ENCODE data around the gene ATXN7L1. TPM values are rescaled to one million over a fixed set of nuclear protein-coding genes. Genes with fewer than 3 reads are reported as not detected.

ATXN7L1 gene, protein sequence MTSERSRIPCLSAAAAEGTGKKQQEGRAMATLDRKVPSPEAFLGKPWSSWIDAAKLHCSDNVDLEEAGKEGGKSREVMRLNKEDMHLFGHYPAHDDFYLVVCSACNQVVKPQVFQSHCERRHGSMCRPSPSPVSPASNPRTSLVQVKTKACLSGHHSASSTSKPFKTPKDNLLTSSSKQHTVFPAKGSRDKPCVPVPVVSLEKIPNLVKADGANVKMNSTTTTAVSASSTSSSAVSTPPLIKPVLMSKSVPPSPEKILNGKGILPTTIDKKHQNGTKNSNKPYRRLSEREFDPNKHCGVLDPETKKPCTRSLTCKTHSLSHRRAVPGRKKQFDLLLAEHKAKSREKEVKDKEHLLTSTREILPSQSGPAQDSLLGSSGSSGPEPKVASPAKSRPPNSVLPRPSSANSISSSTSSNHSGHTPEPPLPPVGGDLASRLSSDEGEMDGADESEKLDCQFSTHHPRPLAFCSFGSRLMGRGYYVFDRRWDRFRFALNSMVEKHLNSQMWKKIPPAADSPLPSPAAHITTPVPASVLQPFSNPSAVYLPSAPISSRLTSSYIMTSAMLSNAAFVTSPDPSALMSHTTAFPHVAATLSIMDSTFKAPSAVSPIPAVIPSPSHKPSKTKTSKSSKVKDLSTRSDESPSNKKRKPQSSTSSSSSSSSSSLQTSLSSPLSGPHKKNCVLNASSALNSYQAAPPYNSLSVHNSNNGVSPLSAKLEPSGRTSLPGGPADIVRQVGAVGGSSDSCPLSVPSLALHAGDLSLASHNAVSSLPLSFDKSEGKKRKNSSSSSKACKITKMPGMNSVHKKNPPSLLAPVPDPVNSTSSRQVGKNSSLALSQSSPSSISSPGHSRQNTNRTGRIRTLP
- total RNA-seq: 10 to 100 TPM; 30.8 to 45.8 (median 39.3) TPM

DNA sequence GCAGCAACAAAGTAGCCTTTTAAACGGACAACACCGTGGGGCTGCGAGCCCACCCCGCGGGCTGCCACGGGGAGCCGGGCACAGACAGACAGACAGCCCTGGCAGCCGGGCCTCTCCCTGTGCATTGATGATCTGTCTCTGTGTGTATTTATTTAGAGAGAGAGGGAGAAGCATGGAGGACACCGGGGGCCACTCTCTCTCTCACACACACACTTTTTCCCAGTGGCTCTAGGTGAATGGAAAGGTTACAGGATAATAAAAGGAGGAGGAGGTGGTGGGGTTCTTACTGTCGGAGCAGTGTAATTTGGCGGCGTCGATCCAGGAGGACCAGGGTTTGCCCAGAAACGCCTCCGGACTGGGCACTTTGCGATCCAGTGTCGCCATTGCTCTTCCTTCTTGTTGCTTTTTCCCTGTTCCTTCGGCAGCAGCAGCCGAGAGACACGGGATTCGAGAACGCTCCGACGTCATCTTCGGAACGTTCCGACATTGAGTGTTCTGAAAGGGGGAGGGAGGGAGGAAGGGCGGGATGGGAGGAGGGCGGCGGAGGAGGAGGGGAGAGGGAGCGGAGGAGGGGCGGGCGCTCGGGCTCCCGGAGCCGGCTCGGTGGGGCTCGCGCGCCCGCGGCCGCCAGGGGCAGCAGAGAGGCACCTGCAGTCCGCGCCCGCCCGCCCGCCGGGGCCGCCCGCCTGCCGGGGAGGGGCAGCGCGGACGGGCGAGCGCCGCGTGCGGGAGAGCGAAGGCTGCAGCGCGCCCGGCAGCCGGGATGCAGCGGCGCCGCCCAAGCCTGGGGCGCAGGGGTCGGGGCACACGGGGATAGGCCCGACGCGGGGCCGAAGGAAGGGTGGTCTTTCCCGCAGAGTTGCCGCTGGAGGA is at the start of gene ATXN7L1:
Gene ATXN7L1 (minus strand): TSS at position 509 of the 873 bp plus-strand sequence. CDS start 41 bp downstream, at position 468.
- Histone ChIP-seq H3K4me3 (peak within 1 kb of the TSS; percentile 67 to 99 (median 82)), H3K27ac (peak within 1 kb of the TSS; percentile 70 to 97 (median 90)), H3K9me3 (no peaks in the 10 kb centered on the region), H3K27me3 (no peaks in the 10 kb centered on the region), H3K36me3 (no peaks in the 10 kb centered on the region), H3K4me1 (peaks cover 0 to 34% (median 0%) of the 10 kb centered on the region in 4 donors)
- TF ChIP-seq POLR2A (IDR thresholded peaks at IDR 0.05): peak; percentile 41 to 76
- TF ChIP-seq, protein P1, sequence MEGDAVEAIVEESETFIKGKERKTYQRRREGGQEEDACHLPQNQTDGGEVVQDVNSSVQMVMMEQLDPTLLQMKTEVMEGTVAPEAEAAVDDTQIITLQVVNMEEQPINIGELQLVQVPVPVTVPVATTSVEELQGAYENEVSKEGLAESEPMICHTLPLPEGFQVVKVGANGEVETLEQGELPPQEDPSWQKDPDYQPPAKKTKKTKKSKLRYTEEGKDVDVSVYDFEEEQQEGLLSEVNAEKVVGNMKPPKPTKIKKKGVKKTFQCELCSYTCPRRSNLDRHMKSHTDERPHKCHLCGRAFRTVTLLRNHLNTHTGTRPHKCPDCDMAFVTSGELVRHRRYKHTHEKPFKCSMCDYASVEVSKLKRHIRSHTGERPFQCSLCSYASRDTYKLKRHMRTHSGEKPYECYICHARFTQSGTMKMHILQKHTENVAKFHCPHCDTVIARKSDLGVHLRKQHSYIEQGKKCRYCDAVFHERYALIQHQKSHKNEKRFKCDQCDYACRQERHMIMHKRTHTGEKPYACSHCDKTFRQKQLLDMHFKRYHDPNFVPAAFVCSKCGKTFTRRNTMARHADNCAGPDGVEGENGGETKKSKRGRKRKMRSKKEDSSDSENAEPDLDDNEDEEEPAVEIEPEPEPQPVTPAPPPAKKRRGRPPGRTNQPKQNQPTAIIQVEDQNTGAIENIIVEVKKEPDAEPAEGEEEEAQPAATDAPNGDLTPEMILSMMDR (IDR thresholded peaks at IDR 0.05): peak in 5 of 6 experiments; percentile 46 to 95 (median 88)
- peak; percentile 85 to 97 (median 96) for DNase-seq

DNA sequence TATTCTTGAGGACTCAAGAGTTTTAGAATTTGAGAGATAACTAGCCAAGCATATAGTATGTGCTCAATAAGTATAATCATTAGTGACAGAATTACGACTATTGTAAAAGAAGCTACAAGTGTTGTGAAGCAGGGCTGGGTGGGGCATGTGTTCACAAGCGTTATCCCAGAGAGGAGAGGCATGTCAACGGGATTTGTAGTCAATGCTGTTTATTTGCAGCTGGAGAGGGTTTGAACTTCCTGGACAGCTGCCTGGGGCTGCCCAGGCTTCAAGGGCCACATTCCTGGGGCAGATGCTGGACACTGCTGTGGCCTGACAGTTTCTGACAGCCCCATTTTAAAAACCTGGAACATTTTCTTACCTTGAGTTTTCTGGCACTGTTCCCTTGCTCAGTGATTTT is 49.7 kb upstream of the ATXN7L1 start:
- no peaks in the 10 kb centered on the region for H3K27me3 ChIP-seq
- no peaks in the 10 kb centered on the region for H3K4me1 ChIP-seq
- peaks cover 0 to 20% (median 0%) of the 10 kb centered on the region in 3 donors for H3K36me3 ChIP-seq
- no peak for DNase-seq
- TF ChIP-seq POLR2A (IDR thresholded peaks at IDR 0.05): no peak
- TF ChIP-seq, protein P1 (IDR thresholded peaks at IDR 0.05): no peak
- peaks cover 0 to 4% (median 0%) of the 10 kb centered on the region in 4 donors for H3K9me3 ChIP-seq
- H3K4me3 ChIP-seq: no peak overlapping the region
- no peak overlapping the region for H3K27ac ChIP-seq

DNA sequence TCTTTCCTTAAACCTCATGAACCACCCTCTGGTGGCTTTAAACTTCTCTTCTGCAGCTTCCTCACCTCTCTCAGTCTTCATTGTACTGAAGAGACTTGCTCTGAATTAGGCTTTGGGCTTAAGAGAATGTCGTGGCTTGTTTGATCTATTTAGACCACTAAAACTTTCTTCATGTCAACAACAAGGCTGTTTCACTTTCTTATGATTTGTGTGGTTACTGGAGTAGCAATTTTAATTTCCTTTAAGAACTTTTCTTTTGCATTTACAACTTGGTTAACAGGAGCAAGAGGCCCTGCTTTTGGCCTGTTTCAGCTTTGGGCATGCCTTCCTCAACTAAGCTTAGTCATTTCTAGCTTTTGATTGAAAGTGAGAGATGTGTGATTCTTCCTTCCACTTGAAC is 48.5 kb upstream of the ATXN7L1 start:
- Histone ChIP-seq H3K9me3 (peaks cover 0 to 4% (median 0%) of the 10 kb centered on the region in 4 donors), H3K36me3 (peaks cover 0 to 20% (median 0%) of the 10 kb centered on the region in 3 donors), H3K4me3 (no peak overlapping the region), H3K27ac (no peak overlapping the region), H3K27me3 (no peaks in the 10 kb centered on the region), H3K4me1 (no peaks in the 10 kb centered on the region)
- TF ChIP-seq, protein P1 (IDR thresholded peaks at IDR 0.05): no peak
- no peak for TF ChIP-seq POLR2A (IDR thresholded peaks at IDR 0.05)
- no peak for DNase-seq

DNA sequence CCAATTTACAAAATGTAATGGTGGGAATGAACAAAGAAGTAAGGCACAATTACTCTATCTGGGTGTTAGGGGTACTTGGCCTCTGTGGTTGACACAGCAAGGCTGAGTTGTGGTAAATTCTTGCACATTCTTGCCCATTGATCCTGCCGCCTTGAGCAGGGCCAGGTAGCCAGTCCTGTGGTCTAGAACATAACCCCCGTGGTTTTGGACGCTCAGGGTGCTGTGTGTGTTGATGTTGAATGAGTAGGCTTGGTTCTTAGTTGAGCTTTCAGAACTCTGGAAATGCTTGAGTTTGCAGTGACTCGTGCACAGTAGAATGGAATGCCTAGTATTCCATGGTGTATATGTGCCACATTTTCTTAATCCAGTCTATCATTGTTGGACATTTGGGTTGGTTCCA is 44.4 kb upstream of the ATXN7L1 start:
- H3K4me3 ChIP-seq: no peak overlapping the region
- peaks cover 0 to 4% (median 0%) of the 10 kb centered on the region in 4 donors for H3K9me3 ChIP-seq
- H3K27ac ChIP-seq: no peak overlapping the region
- no peak for DNase-seq
- H3K36me3 ChIP-seq: peaks cover 0 to 31% (median 0%) of the 10 kb centered on the region in 3 donors
- H3K4me1 ChIP-seq: no peaks in the 10 kb centered on the region
- TF ChIP-seq, protein P1 (IDR thresholded peaks at IDR 0.05): no peak
- TF ChIP-seq POLR2A (IDR thresholded peaks at IDR 0.05): no peak
- no peaks in the 10 kb centered on the region for H3K27me3 ChIP-seq

DNA sequence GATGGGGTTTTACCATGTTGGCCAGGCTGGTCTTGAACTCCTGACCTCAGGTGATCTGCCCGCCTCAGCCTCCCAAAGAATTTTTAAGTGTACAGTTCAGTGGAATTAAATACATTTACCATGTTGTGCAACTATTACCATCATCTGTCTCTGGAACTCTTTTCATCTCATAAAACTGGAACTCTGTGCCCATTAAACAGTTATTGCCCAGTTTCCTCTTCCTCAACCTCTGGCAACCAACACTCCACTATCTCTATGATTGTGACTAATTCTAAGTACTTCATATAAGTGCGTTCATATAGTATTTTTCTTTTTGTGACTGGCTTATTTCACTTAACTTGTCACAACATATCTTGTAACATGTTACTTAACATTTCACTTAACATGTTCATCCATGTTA is 41.3 kb upstream of the ATXN7L1 start:
- no peak for DNase-seq
- no peaks in the 10 kb centered on the region for H3K4me1 ChIP-seq
- no peak overlapping the region for H3K27ac ChIP-seq
- TF ChIP-seq POLR2A (IDR thresholded peaks at IDR 0.05): no peak
- TF ChIP-seq, protein P1 (IDR thresholded peaks at IDR 0.05): no peak
- H3K27me3 ChIP-seq: no peaks in the 10 kb centered on the region
- H3K4me3 ChIP-seq: no peak overlapping the region
- H3K36me3 ChIP-seq: peaks cover 0 to 38% (median 0%) of the 10 kb centered on the region in 3 donors
- no peaks in the 10 kb centered on the region for H3K9me3 ChIP-seq

Data from Peyer's patch (tissue), 4 donors.